ENCODE data around the gene GCLC.
A peak's percentile ranks its signal among the peaks of the same experiment; 100 is the strongest.
"Not testable (repeated sequence)": the region's sequence is repeated elsewhere in the genome, so short reads cannot be mapped to it uniquely, and the experiment has no call there.

Gene GCLC

GRCh38 chr6:53564401-53565065 is 19.6 kb upstream of the GCLC start:
- no peaks in the 10 kb centered on the region for H3K36me3 ChIP-seq (ENCODE audit: insufficient read depth, low read length)
- H3K27ac ChIP-seq (ENCODE audit: low read depth, low read length): no peak overlapping the region
- H2AFZ ChIP-seq (ENCODE audit: low read length, unreplicated experiment): no peak overlapping the region
- no peaks in the 10 kb centered on the region for H3K4me1 ChIP-seq (ENCODE audit: control insufficient read depth, insufficient read depth, low read length, unreplicated experiment)
- H3K27me3 ChIP-seq (ENCODE audit: insufficient read depth, low read length): no peaks in the 10 kb centered on the region
- no peak overlapping the region for H3K4me3 ChIP-seq (ENCODE audit: low read depth, low read length)
- H3K79me2 ChIP-seq (ENCODE audit: control insufficient read depth, insufficient read depth, low read length, unreplicated experiment): no peaks in the 10 kb centered on the region

GRCh38 chr6:53556986-53557715 is 12.2 kb upstream of the GCLC start:
- Histone ChIP-seq H3K27ac (ENCODE audit: low read depth, low read length) (no peak overlapping the region), H3K4me1 (ENCODE audit: control insufficient read depth, insufficient read depth, low read length, unreplicated experiment) (no peaks in the 10 kb centered on the region), H2AFZ (ENCODE audit: low read length, unreplicated experiment) (no peak overlapping the region), H3K36me3 (ENCODE audit: insufficient read depth, low read length) (no peaks in the 10 kb centered on the region), H3K27me3 (ENCODE audit: insufficient read depth, low read length) (no peaks in the 10 kb centered on the region), H3K79me2 (ENCODE audit: control insufficient read depth, insufficient read depth, low read length, unreplicated experiment) (no peaks in the 10 kb centered on the region), H3K4me3 (ENCODE audit: low read depth, low read length) (no peak overlapping the region)

GRCh38 chr6:53553600-53553999 is 8.7 kb upstream of the GCLC start:
- not testable (repeated sequence) for H3K27me3 ChIP-seq (ENCODE audit: insufficient read depth, low read length); H3K27ac ChIP-seq (ENCODE audit: low read depth, low read length); H3K4me3 ChIP-seq (ENCODE audit: low read depth, low read length); H3K79me2 ChIP-seq (ENCODE audit: control insufficient read depth, insufficient read depth, low read length, unreplicated experiment); H3K4me1 ChIP-seq (ENCODE audit: control insufficient read depth, insufficient read depth, low read length, unreplicated experiment); H3K36me3 ChIP-seq (ENCODE audit: insufficient read depth, low read length); H2AFZ ChIP-seq (ENCODE audit: low read length, unreplicated experiment)

- H3K27me3 ChIP-seq (ENCODE audit: insufficient read depth, low read length); H3K4me3 ChIP-seq (ENCODE audit: low read depth, low read length); H3K4me1 ChIP-seq (ENCODE audit: control insufficient read depth, insufficient read depth, low read length, unreplicated experiment); H3K79me2 ChIP-seq (ENCODE audit: control insufficient read depth, insufficient read depth, low read length, unreplicated experiment); H3K36me3 ChIP-seq (ENCODE audit: insufficient read depth, low read length); H3K27ac ChIP-seq (ENCODE audit: low read depth, low read length); H2AFZ ChIP-seq (ENCODE audit: low read length, unreplicated experiment): not testable (repeated sequence)
Observed at GRCh38 chr6:53551681-53552080, 6.8 kb upstream of the GCLC start.

- Histone ChIP-seq H3K4me1 (ENCODE audit: control insufficient read depth, insufficient read depth, low read length, unreplicated experiment) (peaks cover 21% of the 10 kb centered on the region), H3K27ac (ENCODE audit: low read depth, low read length) (peak overlapping the region; percentile 67), H3K79me2 (ENCODE audit: control insufficient read depth, insufficient read depth, low read length, unreplicated experiment) (peaks cover 13% of the 10 kb centered on the region), H3K27me3 (ENCODE audit: insufficient read depth, low read length) (no peaks in the 10 kb centered on the region), H3K4me3 (ENCODE audit: low read depth, low read length) (peak overlapping the region; percentile 83), H2AFZ (ENCODE audit: low read length, unreplicated experiment) (peak overlapping the region; percentile 95), H3K36me3 (ENCODE audit: insufficient read depth, low read length) (no peaks in the 10 kb centered on the region)
Observed at GRCh38 chr6:53547811-53548496, 3.1 kb upstream of the GCLC start.

- Histone ChIP-seq H3K27ac (ENCODE audit: low read depth, low read length) (peak overlapping the region; percentile 5; the same call in 1 of the 2 replicates), H2AFZ (ENCODE audit: low read length, unreplicated experiment) (peak overlapping the region; percentile 95), H3K79me2 (ENCODE audit: control insufficient read depth, insufficient read depth, low read length, unreplicated experiment) (peaks cover 14% of the 10 kb centered on the region), H3K4me3 (ENCODE audit: low read depth, low read length) (peak overlapping the region; percentile 83), H3K4me1 (ENCODE audit: control insufficient read depth, insufficient read depth, low read length, unreplicated experiment) (peaks cover 23% of the 10 kb centered on the region), H3K36me3 (ENCODE audit: insufficient read depth, low read length) (no peaks in the 10 kb centered on the region), H3K27me3 (ENCODE audit: insufficient read depth, low read length) (no peaks in the 10 kb centered on the region)
Observed at GRCh38 chr6:53547166-53547810, 2.4 kb upstream of the GCLC start.

GRCh38 chr6:53546281-53546680 is 1.4 kb upstream of the GCLC start:
- Histone ChIP-seq H3K79me2 (ENCODE audit: control insufficient read depth, insufficient read depth, low read length, unreplicated experiment) (peaks cover 21% of the 10 kb centered on the region), H3K4me3 (ENCODE audit: low read depth, low read length) (peak overlapping the region; percentile 83), H3K36me3 (ENCODE audit: insufficient read depth, low read length) (no peaks in the 10 kb centered on the region), H3K27ac (ENCODE audit: low read depth, low read length) (peak overlapping the region; percentile 18; the same call in 1 of the 2 replicates), H3K27me3 (ENCODE audit: insufficient read depth, low read length) (no peaks in the 10 kb centered on the region), H3K4me1 (ENCODE audit: control insufficient read depth, insufficient read depth, low read length, unreplicated experiment) (peaks cover 23% of the 10 kb centered on the region), H2AFZ (ENCODE audit: low read length, unreplicated experiment) (peak overlapping the region; percentile 35)

GRCh38 chr6:53544217-53544469 is 758 bp downstream of the GCLC start:
- peaks cover 21% of the 10 kb centered on the region for H3K79me2 ChIP-seq (ENCODE audit: control insufficient read depth, insufficient read depth, low read length, unreplicated experiment)
- H2AFZ ChIP-seq (ENCODE audit: low read length, unreplicated experiment): peak overlapping the region; percentile 44
- H3K36me3 ChIP-seq (ENCODE audit: insufficient read depth, low read length): no peaks in the 10 kb centered on the region
- peak overlapping the region; percentile 39; the same call in 1 of the 2 replicates for H3K27ac ChIP-seq (ENCODE audit: low read depth, low read length)
- H3K27me3 ChIP-seq (ENCODE audit: insufficient read depth, low read length): no peaks in the 10 kb centered on the region
- peak overlapping the region; percentile 81 for H3K4me3 ChIP-seq (ENCODE audit: low read depth, low read length)
- peaks cover 23% of the 10 kb centered on the region for H3K4me1 ChIP-seq (ENCODE audit: control insufficient read depth, insufficient read depth, low read length, unreplicated experiment)

GRCh38 chr6:53543359-53544216 is 1.3 kb downstream of the GCLC start:
- no peaks in the 10 kb centered on the region for H3K36me3 ChIP-seq (ENCODE audit: insufficient read depth, low read length)
- no peaks in the 10 kb centered on the region for H3K27me3 ChIP-seq (ENCODE audit: insufficient read depth, low read length)
- H2AFZ ChIP-seq (ENCODE audit: low read length, unreplicated experiment): peak overlapping the region; percentile 44
- H3K79me2 ChIP-seq (ENCODE audit: control insufficient read depth, insufficient read depth, low read length, unreplicated experiment): peaks cover 21% of the 10 kb centered on the region
- no peak overlapping the region for H3K27ac ChIP-seq (ENCODE audit: low read depth, low read length)
- H3K4me1 ChIP-seq (ENCODE audit: control insufficient read depth, insufficient read depth, low read length, unreplicated experiment): peaks cover 22% of the 10 kb centered on the region
- peak overlapping the region; percentile 81 for H3K4me3 ChIP-seq (ENCODE audit: low read depth, low read length)

GRCh38 chr6:53541900-53542299 is 3.0 kb downstream of the GCLC start:
- Histone ChIP-seq H3K36me3 (ENCODE audit: insufficient read depth, low read length) (no peaks in the 10 kb centered on the region), H2AFZ (ENCODE audit: low read length, unreplicated experiment) (no peak overlapping the region), H3K4me1 (ENCODE audit: control insufficient read depth, insufficient read depth, low read length, unreplicated experiment) (peaks cover 19% of the 10 kb centered on the region), H3K27ac (ENCODE audit: low read depth, low read length) (no peak overlapping the region), H3K4me3 (ENCODE audit: low read depth, low read length) (no peak overlapping the region), H3K27me3 (ENCODE audit: insufficient read depth, low read length) (no peaks in the 10 kb centered on the region), H3K79me2 (ENCODE audit: control insufficient read depth, insufficient read depth, low read length, unreplicated experiment) (peaks cover 21% of the 10 kb centered on the region)

Data from ACC112 (cell line).